HepG2 (cell line): ENCODE results near the gene ZNF234. TPM values are rescaled to one million over a fixed set of nuclear protein-coding genes. Genes with fewer than 3 reads are reported as not detected.
A peak's percentile ranks its signal among the peaks of the same experiment; 100 is the strongest.

Experiments used
- DNMT1 ChIP-seq: sonication (generic); formaldehyde crosslinking; IDR thresholded peaks from 2 replicates; pipeline ENCODE4 v1.5.1; 2020; ENCODE audit warnings: mild to moderate bottlenecking, missing genetic modification reagents
- FOXP1 ChIP-seq, 2 experiments: fragments of 450-650 bp in 1 of 2; IDR thresholded peaks; 2 replicates each; pipeline ENCODE4 v1.6.1; 2017 to 2018; ENCODE audit warnings: antibody characterized with exemption in 1 of 2
- HES4 ChIP-seq: sonication (generic); formaldehyde crosslinking; IDR thresholded peaks from 2 replicates; pipeline ENCODE4 v1.9.0; 2021; ENCODE audit warnings: mild to moderate bottlenecking, missing genetic modification reagents, borderline replicate concordance
- LCORL ChIP-seq, 2 experiments: fragments of 450-650 bp in 1 of 2; sonication (generic) in 1 of 2; formaldehyde crosslinking in 1 of 2; IDR thresholded peaks; 2 replicates each; pipeline versions ENCODE4 v1.5.0 to v1.6.1; 2017 to 2020; ENCODE audit warnings: antibody characterized with exemption in 1 of 2, missing genetic modification reagents in 1 of 2
- NR2F2 ChIP-seq: IDR thresholded peaks from 2 replicates; pipeline ENCODE4 v1.6.1; 2012; ENCODE audit warnings: low read depth, inconsistent platforms, borderline replicate concordance
- NR2F6 ChIP-seq, 2 experiments: IDR thresholded peaks; 2 replicates each; pipeline ENCODE4 v1.6.1; 2016; ENCODE audit warnings: antibody characterized with exemption in 1 of 2, mild to moderate bottlenecking in 1 of 2
- SAFB2 ChIP-seq: sonication (generic); formaldehyde crosslinking; IDR thresholded peaks from 2 replicates; pipeline ENCODE4 v1.5.1; 2020; ENCODE audit warnings: missing genetic modification reagents, low read depth, mild to moderate bottlenecking, borderline replicate concordance
- SMARCE1 ChIP-seq: fragments of 450-650 bp; IDR thresholded peaks from 2 replicates; pipeline ENCODE4 v1.6.1; 2017; ENCODE audit warnings: borderline replicate concordance
- SP2 ChIP-seq: sonication (generic); formaldehyde crosslinking; IDR thresholded peaks from 2 replicates; pipeline ENCODE4 v1.5.1; 2020; ENCODE audit warnings: mild to moderate bottlenecking, missing genetic modification reagents
- STAG1 ChIP-seq: sonication (generic); formaldehyde crosslinking; IDR thresholded peaks from 2 replicates; pipeline ENCODE4 v1.4.0; 2020; ENCODE audit warnings: missing genetic modification reagents
- TBL1XR1 ChIP-seq: fragments of 150-350 bp; IDR thresholded peaks from 2 replicates; pipeline ENCODE4 v1.6.1; 2014; ENCODE audit warnings: borderline replicate concordance, low read length; ENCODE audit not compliant: partially characterized antibody
- ZFP90 ChIP-seq: sonication (generic); formaldehyde crosslinking; IDR thresholded peaks from 2 replicates; pipeline ENCODE4 v1.8.0; 2022; ENCODE audit warnings: missing genetic modification reagents, mild to moderate bottlenecking, inconsistent platforms, borderline replicate concordance
- ZNF121 ChIP-seq: sonication (generic); formaldehyde crosslinking; IDR thresholded peaks from 2 replicates; pipeline ENCODE4 v1.5.0; 2020; ENCODE audit warnings: mild to moderate bottlenecking, missing genetic modification reagents
- ZNF382 ChIP-seq: sonication (generic); formaldehyde crosslinking; IDR thresholded peaks from 2 replicates; pipeline ENCODE4 v1.5.0; 2020; ENCODE audit warnings: missing genetic modification reagents, mild to moderate bottlenecking, borderline replicate concordance
- ZNF484 ChIP-seq: sonication (generic); formaldehyde crosslinking; IDR thresholded peaks from 2 replicates; pipeline ENCODE4 v1.5.1; 2020; ENCODE audit warnings: mild to moderate bottlenecking, low read depth, missing genetic modification reagents, borderline replicate concordance
- ZNF558 ChIP-seq: sonication (generic); formaldehyde crosslinking; IDR thresholded peaks from 2 replicates; pipeline ENCODE4 v1.9.0; 2022; ENCODE audit warnings: mild to moderate bottlenecking, missing genetic modification reagents, borderline replicate concordance
- polyA plus RNA-seq, 8 experiments: library from polyadenylated mRNA; depleted of rRNA in 3 of 8; stranded (reverse) in 7 of 8; unstranded in 1 of 8; fragments of >200 nt; fragmentation: Illumina TruSeq in 4 of 8; extraction: Trizol in 4 of 8; gene quantifications; 2 replicates each; pipeline versions ENCODE4 v1.2.1 to v1.2.3, GENCODE V29; 2011 to 2016; ENCODE audit warnings: low read depth in 4 of 8, missing spikeins in 1 of 8, mixed read lengths in 1 of 8; ENCODE audit not compliant: insufficient read depth in 1 of 8
- total RNA-seq, 5 experiments: library from RNA; depleted of rRNA; stranded (reverse); fragments of >200 nt; fragmentation: Illumina TruSeq; extraction: Trizol; gene quantifications; 2 replicates each; pipeline ENCODE4 v1.2.3, GENCODE V29; 2016; ENCODE audit warnings: low read depth in 1 of 5
- TF ChIP-seq, protein P1 (sequence below): sonication (generic); formaldehyde crosslinking; IDR thresholded peaks from 2 replicates; pipeline ENCODE4 v1.8.1; 2023; ENCODE audit warnings: missing genetic modification reagents, mild to moderate bottlenecking, borderline replicate concordance
- TF ChIP-seq, protein P2 (sequence below): sonication (generic); formaldehyde crosslinking; conservative IDR thresholded peaks from 2 replicates; pipeline ENCODE4 v1.4.0; 2020; ENCODE audit warnings: mild to moderate bottlenecking, missing genetic modification reagents, moderate library complexity
- TF ChIP-seq, protein P3 (sequence below): sonication (generic); formaldehyde crosslinking; conservative IDR thresholded peaks from 2 replicates; pipeline ENCODE4 v1.4.0; 2020; ENCODE audit warnings: missing genetic modification reagents
- TF ChIP-seq, protein P4 (sequence below): sonication (generic); formaldehyde crosslinking; IDR thresholded peaks from 2 replicates; pipeline ENCODE4 v1.4.0; 2020; ENCODE audit warnings: missing genetic modification reagents
- TF ChIP-seq, protein P5 (sequence below): sonication (generic); formaldehyde crosslinking; conservative IDR thresholded peaks from 2 replicates; pipeline ENCODE4 v1.4.0; 2020; ENCODE audit warnings: missing genetic modification reagents

The ZNF234 gene
- total and polyA plus RNA-seq, 2 of the 13 experiments (the other 11 are each of a cell fraction or from before 2014, with no cell fraction given) = 3.5 to 11.2 TPM

DNA sequence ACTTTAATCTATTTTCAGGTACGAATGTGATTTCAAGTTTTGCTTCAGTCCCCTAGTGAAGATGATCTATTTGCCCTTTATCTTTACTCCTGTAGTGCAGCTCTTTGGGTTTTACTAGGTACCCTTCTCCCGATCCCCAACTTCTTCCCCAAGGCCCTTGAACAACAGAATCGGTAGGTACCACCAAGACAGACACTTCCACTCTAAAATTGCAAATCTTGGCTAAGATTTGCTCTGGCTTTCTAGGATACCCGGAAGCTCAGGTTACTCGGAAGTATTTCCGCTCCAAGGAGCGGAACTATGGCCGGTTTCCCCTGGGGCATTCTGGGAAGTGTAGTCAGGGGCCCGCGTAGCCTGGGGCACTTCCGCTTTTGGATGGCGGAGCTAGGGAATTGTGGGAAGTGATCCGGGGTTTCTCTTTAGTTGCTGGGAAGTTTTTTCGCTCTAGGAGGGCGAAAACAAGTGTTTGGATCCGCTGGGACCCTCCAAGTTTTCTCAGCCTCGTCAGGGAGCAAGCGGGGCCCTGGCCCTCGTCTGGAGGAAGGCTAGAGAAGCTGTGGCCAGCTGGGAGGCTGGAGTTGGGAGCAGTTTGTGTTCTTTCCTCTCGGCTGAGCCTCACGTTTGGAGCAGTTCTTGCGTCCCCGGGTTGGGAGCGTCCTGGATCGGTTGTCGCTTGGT lies 65.9 kb downstream of the ZNF234 start (continued):
- TF ChIP-seq, protein P1, sequence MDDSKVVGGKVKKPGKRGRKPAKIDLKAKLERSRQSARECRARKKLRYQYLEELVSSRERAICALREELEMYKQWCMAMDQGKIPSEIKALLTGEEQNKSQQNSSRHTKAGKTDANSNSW (CRISPR knock-in tag) = no peak
- TF ChIP-seq LCORL (IDR thresholded peaks at IDR 0.05) (no peak), LCORL (CRISPR knock-in tag; IDR thresholded peaks at IDR 0.05) (no peak), ZFP90 (CRISPR knock-in tag) (no peak), TBL1XR1 (peak; percentile 76), ZNF382 (CRISPR knock-in tag) (no peak), SP2 (no peak), HES4 (CRISPR knock-in tag) (no peak), FOXP1 (IDR thresholded peaks at IDR 0.05) (no peak), FOXP1 (CRISPR knock-in tag; IDR thresholded peaks at IDR 0.05) (no peak), ZNF558 (CRISPR knock-in tag) (no peak), SMARCE1 (no peak), SAFB2 (CRISPR knock-in tag) (no peak), NR2F6 (IDR thresholded peaks at IDR 0.05) (no peak), NR2F6 (CRISPR knock-in tag; IDR thresholded peaks at IDR 0.05) (no peak), DNMT1 (CRISPR knock-in tag) (no peak), NR2F2 (no peak), ZNF484 (no peak), STAG1 (CRISPR knock-in tag) (no peak; the same call in 1 of the 2 replicates), ZNF121 (CRISPR knock-in tag) (no peak)
- TF ChIP-seq, protein P2, sequence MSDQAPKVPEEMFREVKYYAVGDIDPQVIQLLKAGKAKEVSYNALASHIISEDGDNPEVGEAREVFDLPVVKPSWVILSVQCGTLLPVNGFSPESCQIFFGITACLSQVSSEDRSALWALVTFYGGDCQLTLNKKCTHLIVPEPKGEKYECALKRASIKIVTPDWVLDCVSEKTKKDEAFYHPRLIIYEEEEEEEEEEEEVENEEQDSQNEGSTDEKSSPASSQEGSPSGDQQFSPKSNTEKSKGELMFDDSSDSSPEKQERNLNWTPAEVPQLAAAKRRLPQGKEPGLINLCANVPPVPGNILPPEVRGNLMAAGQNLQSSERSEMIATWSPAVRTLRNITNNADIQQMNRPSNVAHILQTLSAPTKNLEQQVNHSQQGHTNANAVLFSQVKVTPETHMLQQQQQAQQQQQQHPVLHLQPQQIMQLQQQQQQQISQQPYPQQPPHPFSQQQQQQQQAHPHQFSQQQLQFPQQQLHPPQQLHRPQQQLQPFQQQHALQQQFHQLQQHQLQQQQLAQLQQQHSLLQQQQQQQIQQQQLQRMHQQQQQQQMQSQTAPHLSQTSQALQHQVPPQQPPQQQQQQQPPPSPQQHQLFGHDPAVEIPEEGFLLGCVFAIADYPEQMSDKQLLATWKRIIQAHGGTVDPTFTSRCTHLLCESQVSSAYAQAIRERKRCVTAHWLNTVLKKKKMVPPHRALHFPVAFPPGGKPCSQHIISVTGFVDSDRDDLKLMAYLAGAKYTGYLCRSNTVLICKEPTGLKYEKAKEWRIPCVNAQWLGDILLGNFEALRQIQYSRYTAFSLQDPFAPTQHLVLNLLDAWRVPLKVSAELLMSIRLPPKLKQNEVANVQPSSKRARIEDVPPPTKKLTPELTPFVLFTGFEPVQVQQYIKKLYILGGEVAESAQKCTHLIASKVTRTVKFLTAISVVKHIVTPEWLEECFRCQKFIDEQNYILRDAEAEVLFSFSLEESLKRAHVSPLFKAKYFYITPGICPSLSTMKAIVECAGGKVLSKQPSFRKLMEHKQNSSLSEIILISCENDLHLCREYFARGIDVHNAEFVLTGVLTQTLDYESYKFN (CRISPR knock-in tag) = no peak
- TF ChIP-seq, protein P3, sequence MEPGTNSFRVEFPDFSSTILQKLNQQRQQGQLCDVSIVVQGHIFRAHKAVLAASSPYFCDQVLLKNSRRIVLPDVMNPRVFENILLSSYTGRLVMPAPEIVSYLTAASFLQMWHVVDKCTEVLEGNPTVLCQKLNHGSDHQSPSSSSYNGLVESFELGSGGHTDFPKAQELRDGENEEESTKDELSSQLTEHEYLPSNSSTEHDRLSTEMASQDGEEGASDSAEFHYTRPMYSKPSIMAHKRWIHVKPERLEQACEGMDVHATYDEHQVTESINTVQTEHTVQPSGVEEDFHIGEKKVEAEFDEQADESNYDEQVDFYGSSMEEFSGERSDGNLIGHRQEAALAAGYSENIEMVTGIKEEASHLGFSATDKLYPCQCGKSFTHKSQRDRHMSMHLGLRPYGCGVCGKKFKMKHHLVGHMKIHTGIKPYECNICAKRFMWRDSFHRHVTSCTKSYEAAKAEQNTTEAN (CRISPR knock-in tag) = no peak
- TF ChIP-seq, protein P4, sequence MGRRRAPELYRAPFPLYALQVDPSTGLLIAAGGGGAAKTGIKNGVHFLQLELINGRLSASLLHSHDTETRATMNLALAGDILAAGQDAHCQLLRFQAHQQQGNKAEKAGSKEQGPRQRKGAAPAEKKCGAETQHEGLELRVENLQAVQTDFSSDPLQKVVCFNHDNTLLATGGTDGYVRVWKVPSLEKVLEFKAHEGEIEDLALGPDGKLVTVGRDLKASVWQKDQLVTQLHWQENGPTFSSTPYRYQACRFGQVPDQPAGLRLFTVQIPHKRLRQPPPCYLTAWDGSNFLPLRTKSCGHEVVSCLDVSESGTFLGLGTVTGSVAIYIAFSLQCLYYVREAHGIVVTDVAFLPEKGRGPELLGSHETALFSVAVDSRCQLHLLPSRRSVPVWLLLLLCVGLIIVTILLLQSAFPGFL (CRISPR knock-in tag) = no peak
- TF ChIP-seq, protein P5, sequence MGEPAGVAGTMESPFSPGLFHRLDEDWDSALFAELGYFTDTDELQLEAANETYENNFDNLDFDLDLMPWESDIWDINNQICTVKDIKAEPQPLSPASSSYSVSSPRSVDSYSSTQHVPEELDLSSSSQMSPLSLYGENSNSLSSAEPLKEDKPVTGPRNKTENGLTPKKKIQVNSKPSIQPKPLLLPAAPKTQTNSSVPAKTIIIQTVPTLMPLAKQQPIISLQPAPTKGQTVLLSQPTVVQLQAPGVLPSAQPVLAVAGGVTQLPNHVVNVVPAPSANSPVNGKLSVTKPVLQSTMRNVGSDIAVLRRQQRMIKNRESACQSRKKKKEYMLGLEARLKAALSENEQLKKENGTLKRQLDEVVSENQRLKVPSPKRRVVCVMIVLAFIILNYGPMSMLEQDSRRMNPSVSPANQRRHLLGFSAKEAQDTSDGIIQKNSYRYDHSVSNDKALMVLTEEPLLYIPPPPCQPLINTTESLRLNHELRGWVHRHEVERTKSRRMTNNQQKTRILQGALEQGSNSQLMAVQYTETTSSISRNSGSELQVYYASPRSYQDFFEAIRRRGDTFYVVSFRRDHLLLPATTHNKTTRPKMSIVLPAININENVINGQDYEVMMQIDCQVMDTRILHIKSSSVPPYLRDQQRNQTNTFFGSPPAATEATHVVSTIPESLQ = no peak
